BLaER1 treated with 17β-estradiol and CSF1 and Interleukin-3, amounts not matched to agents 10 nM and 100 nM (cell line): ENCODE measurements around the gene B3GLCT.

Experiments used
- H3K27ac ChIP-seq, 11 experiments: shearing (Covaris generic); formaldehyde crosslinking; 2 replicates each; pipeline ENCODE4 v1.8.1; 2022
- H3K27me3 ChIP-seq, 11 experiments: shearing (Covaris generic); formaldehyde crosslinking; 2 replicates each; pipeline ENCODE4 v1.8.1; 2022
- H3K36me3 ChIP-seq, 11 experiments: shearing (Covaris generic); formaldehyde crosslinking; 2 replicates each; pipeline ENCODE4 v1.8.1; 2022
- H3K4me1 ChIP-seq, 10 experiments: shearing (Covaris generic); formaldehyde crosslinking; 2 replicates each; pipeline ENCODE4 v1.8.1; 2022
- H3K4me2 ChIP-seq, 11 experiments: shearing (Covaris generic); formaldehyde crosslinking; 2 replicates each; pipeline ENCODE4 v1.8.1; 2022
- H3K4me3 ChIP-seq, 10 experiments: shearing (Covaris generic); formaldehyde crosslinking; 2 replicates each; pipeline ENCODE4 v1.8.1; 2022
- H3K9ac ChIP-seq, 11 experiments: shearing (Covaris generic); formaldehyde crosslinking; 2 replicates each; pipeline ENCODE4 v1.8.1; 2022
- H3K9me3 ChIP-seq, 11 experiments: shearing (Covaris generic); formaldehyde crosslinking; replicated peaks in 1 of 11; 2 replicates each; pipeline ENCODE4 v1.8.1; 2022
- H4K20me1 ChIP-seq, 11 experiments: shearing (Covaris generic); formaldehyde crosslinking; 2 replicates each; pipeline ENCODE4 v1.8.1; 2022
- Cebpa-rat ChIP-seq, 11 experiments: shearing (Covaris generic); IDR thresholded peaks; 2 replicates each; pipeline ENCODE4 v1.8.1; 2022

B3GLCT gene

GRCh38 chr13:31224963-31225559 lies 25.3 kb downstream of the B3GLCT start:
- no peak overlapping the region for H3K27ac ChIP-seq
- peaks cover 0 to 5% (median 0%) of the 10 kb centered on the region in 11 experiments; a peak in 1 of 22 replicates for H3K36me3 ChIP-seq
- no peaks in the 10 kb centered on the region for H3K9me3 ChIP-seq
- no peaks in the 10 kb centered on the region for H3K27me3 ChIP-seq
- H3K4me2 ChIP-seq = no peak overlapping the region
- H3K4me3 ChIP-seq = no peak overlapping the region
- TF ChIP-seq Cebpa-rat (IDR thresholded peaks at IDR 0.05) = no peak
- H3K9ac ChIP-seq = no peak overlapping the region
- no peaks in the 10 kb centered on the region for H4K20me1 ChIP-seq
- peaks cover 0 to 8% (median 6%) of the 10 kb centered on the region in 10 experiments; a peak in 11 of 20 replicates for H3K4me1 ChIP-seq

GRCh38 chr13:31225998-31226675 lies 26.4 kb downstream of the B3GLCT start:
- Histone ChIP-seq H3K36me3 (peaks cover 0 to 5% (median 0%) of the 10 kb centered on the region in 11 experiments; a peak in 1 of 22 replicates), H3K27me3 (no peaks in the 10 kb centered on the region), H3K4me2 (no peak overlapping the region), H3K9ac (no peak overlapping the region), H4K20me1 (no peaks in the 10 kb centered on the region), H3K27ac (no peak overlapping the region), H3K4me3 (no peak overlapping the region), H3K9me3 (no peaks in the 10 kb centered on the region), H3K4me1 (peaks cover 0 to 8% (median 6%) of the 10 kb centered on the region in 10 experiments; a peak in 11 of 20 replicates)
- no peak for TF ChIP-seq Cebpa-rat (IDR thresholded peaks at IDR 0.05)

GRCh38 chr13:31227063-31227462 lies 27.3 kb downstream of the B3GLCT start:
- H3K9ac ChIP-seq = no peak overlapping the region

GRCh38 chr13:31227870-31228269 lies 28.1 kb downstream of the B3GLCT start:
- Histone ChIP-seq H3K9me3 (no peaks in the 10 kb centered on the region), H4K20me1 (no peaks in the 10 kb centered on the region), H3K4me1 (peaks cover 0 to 8% (median 6%) of the 10 kb centered on the region in 10 experiments; a peak in 11 of 20 replicates), H3K27ac (no peak overlapping the region), H3K9ac (no peak overlapping the region), H3K36me3 (peaks cover 0 to 7% (median 0%) of the 10 kb centered on the region in 11 experiments; a peak in 2 of 22 replicates), H3K4me2 (peak overlapping the region in 7 of 11 experiments; percentile 1 to 54 (median 21); a peak in 9 of 22 replicates), H3K27me3 (no peaks in the 10 kb centered on the region), H3K4me3 (no peak overlapping the region)
- TF ChIP-seq Cebpa-rat (IDR thresholded peaks at IDR 0.05) = no peak

More at GRCh38 chr13:31227063-31227462, 27.3 kb downstream of the B3GLCT start:
- H3K27me3 ChIP-seq = no peaks in the 10 kb centered on the region
- H3K4me1 ChIP-seq = peaks cover 0 to 8% (median 6%) of the 10 kb centered on the region in 10 experiments; a peak in 11 of 20 replicates
- no peak overlapping the region for H3K4me2 ChIP-seq
- H3K27ac ChIP-seq = no peak overlapping the region
- peaks cover 0 to 5% (median 0%) of the 10 kb centered on the region in 11 experiments; a peak in 1 of 22 replicates for H3K36me3 ChIP-seq
- H3K4me3 ChIP-seq = no peak overlapping the region
- TF ChIP-seq Cebpa-rat (IDR thresholded peaks at IDR 0.05) = no peak
- no peaks in the 10 kb centered on the region for H4K20me1 ChIP-seq
- no peaks in the 10 kb centered on the region for H3K9me3 ChIP-seq

- no peak overlapping the region for H3K27ac ChIP-seq
- no peaks in the 10 kb centered on the region for H3K4me1 ChIP-seq
- no peaks in the 10 kb centered on the region for H4K20me1 ChIP-seq
- no peak for TF ChIP-seq Cebpa-rat (IDR thresholded peaks at IDR 0.05)
- peaks cover 0 to 7% (median 0%) of the 10 kb centered on the region in 11 experiments; a peak in 1 of 22 replicates for H3K36me3 ChIP-seq
- no peak overlapping the region for H3K4me2 ChIP-seq
- no peaks in the 10 kb centered on the region for H3K27me3 ChIP-seq
- H3K9ac ChIP-seq = no peak overlapping the region
- no peak overlapping the region for H3K4me3 ChIP-seq
- no peaks in the 10 kb centered on the region for H3K9me3 ChIP-seq
Observed at GRCh38 chr13:31234729-31235128, 35.0 kb downstream of the B3GLCT start.

GRCh38 chr13:31236211-31236786 lies 36.5 kb downstream of the B3GLCT start:
- Histone ChIP-seq H3K9ac (no peak overlapping the region), H3K9me3 (no peaks in the 10 kb centered on the region), H4K20me1 (no peaks in the 10 kb centered on the region), H3K36me3 (peaks cover 0 to 7% (median 0%) of the 10 kb centered on the region in 11 experiments; a peak in 1 of 22 replicates), H3K4me1 (no peaks in the 10 kb centered on the region), H3K4me2 (no peak overlapping the region), H3K27ac (no peak overlapping the region), H3K27me3 (no peaks in the 10 kb centered on the region), H3K4me3 (no peak overlapping the region)
- no peak for TF ChIP-seq Cebpa-rat (IDR thresholded peaks at IDR 0.05)

- Histone ChIP-seq H3K36me3 (no peaks in the 10 kb centered on the region), H4K20me1 (no peaks in the 10 kb centered on the region), H3K9ac (no peak overlapping the region), H3K4me3 (no peak overlapping the region), H3K27ac (no peak overlapping the region), H3K27me3 (no peaks in the 10 kb centered on the region), H3K4me1 (no peaks in the 10 kb centered on the region), H3K4me2 (no peak overlapping the region), H3K9me3 (no peaks in the 10 kb centered on the region)
- TF ChIP-seq Cebpa-rat (IDR thresholded peaks at IDR 0.05) = no peak
Observed at GRCh38 chr13:31240921-31241320, 41.1 kb downstream of the B3GLCT start.

- Histone ChIP-seq H3K27ac (no peak overlapping the region), H3K27me3 (no peaks in the 10 kb centered on the region), H3K9ac (no peak overlapping the region), H4K20me1 (no peaks in the 10 kb centered on the region), H3K4me3 (no peak overlapping the region), H3K4me1 (no peaks in the 10 kb centered on the region), H3K9me3 (no peaks in the 10 kb centered on the region), H3K4me2 (no peak overlapping the region), H3K36me3 (no peaks in the 10 kb centered on the region)
- no peak for TF ChIP-seq Cebpa-rat (IDR thresholded peaks at IDR 0.05)
Observed at GRCh38 chr13:31242367-31242766, 42.6 kb downstream of the B3GLCT start.

- Histone ChIP-seq H3K9me3 (no peaks in the 10 kb centered on the region), H3K27ac (no peak overlapping the region), H3K9ac (no peak overlapping the region), H3K4me2 (no peak overlapping the region), H4K20me1 (no peaks in the 10 kb centered on the region), H3K27me3 (no peaks in the 10 kb centered on the region), H3K4me1 (no peaks in the 10 kb centered on the region), H3K36me3 (no peaks in the 10 kb centered on the region), H3K4me3 (no peak overlapping the region)
- TF ChIP-seq Cebpa-rat (IDR thresholded peaks at IDR 0.05) = no peak
Observed at GRCh38 chr13:31242916-31243315, 43.1 kb downstream of the B3GLCT start.
